Sigmoid colon (tissue), 4 donors: ENCODE data around the gene RFC3.

Source experiments
- POLR2A ChIP-seq, 2 donors: fragments of 450-650 bp; IDR thresholded peaks; one replicate each; pipeline ENCODE4 v1.6.1; 2016; ENCODE audit warnings: antibody characterized with exemption in 2 of 2, mild to moderate bottlenecking in 2 of 2, moderate library complexity in 2 of 2
- POLR2AphosphoS5 ChIP-seq, 4 donors: sonication (generic); formaldehyde crosslinking; IDR thresholded peaks; one replicate each; pipeline ENCODE4 v1.6.1; 2017; ENCODE audit warnings: antibody characterized with exemption in 4 of 4
- TF ChIP-seq, protein P1 (sequence below), 4 experiments: fragments of 450-650 bp in 3 of 4; fragments of 200-600 bp in 1 of 4; IDR thresholded peaks; one replicate each; pipeline ENCODE4 v1.5.1; 2016 to 2019; ENCODE audit warnings: antibody characterized with exemption in 4 of 4, mild to moderate bottlenecking in 3 of 4, moderate library complexity in 2 of 4

DNA sequence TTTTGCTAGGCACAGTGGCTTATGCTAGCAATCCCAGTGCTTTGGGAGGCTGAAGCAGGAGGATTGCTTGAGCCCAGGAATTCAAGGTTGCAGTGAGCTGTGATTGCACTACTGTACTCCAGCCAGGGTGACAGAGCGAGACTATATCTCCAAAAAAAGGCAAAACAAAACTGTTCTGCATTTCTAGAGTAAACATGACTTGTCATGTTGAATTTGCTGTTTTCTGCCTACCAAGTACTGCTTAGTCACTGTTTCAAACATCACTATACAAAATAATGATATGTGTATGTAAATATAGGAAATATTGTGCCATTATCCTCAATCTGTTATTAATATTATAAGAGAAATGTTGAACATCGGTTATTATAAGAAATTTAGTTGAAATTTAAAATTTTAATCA is 9.2 kb downstream of the RFC3 start:
- TF ChIP-seq, protein P1, sequence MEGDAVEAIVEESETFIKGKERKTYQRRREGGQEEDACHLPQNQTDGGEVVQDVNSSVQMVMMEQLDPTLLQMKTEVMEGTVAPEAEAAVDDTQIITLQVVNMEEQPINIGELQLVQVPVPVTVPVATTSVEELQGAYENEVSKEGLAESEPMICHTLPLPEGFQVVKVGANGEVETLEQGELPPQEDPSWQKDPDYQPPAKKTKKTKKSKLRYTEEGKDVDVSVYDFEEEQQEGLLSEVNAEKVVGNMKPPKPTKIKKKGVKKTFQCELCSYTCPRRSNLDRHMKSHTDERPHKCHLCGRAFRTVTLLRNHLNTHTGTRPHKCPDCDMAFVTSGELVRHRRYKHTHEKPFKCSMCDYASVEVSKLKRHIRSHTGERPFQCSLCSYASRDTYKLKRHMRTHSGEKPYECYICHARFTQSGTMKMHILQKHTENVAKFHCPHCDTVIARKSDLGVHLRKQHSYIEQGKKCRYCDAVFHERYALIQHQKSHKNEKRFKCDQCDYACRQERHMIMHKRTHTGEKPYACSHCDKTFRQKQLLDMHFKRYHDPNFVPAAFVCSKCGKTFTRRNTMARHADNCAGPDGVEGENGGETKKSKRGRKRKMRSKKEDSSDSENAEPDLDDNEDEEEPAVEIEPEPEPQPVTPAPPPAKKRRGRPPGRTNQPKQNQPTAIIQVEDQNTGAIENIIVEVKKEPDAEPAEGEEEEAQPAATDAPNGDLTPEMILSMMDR (IDR thresholded peaks at IDR 0.05) = no peak
- no peak for TF ChIP-seq POLR2AphosphoS5 (IDR thresholded peaks at IDR 0.05)
- no peak for TF ChIP-seq POLR2A (IDR thresholded peaks at IDR 0.05)
